AG04450 (cell line): ENCODE measurements around the gene RTP4. TPM values are rescaled to one million over a fixed set of nuclear protein-coding genes. Genes with fewer than 3 reads are reported as not detected.

Experiments
- CTCF ChIA-PET: fragments of 300-600, 350-600 bp; formaldehyde crosslinking; extraction: SDS; loops from one replicate; lab custom pipeline; 2022; ENCODE audit warnings: antibody characterized with exemption, inconsistent platforms; lab: Charles Lee
- POLR2A ChIA-PET: fragments of 350-600 bp; formaldehyde crosslinking; extraction: SDS; loops from one replicate; lab custom pipeline; 2021; ENCODE audit warnings: antibody characterized with exemption, inconsistent platforms; lab: Yijun Ruan, JAX
- DNase-seq: peaks from one replicate; pipeline ENCODE4 v3.0.0-alpha.2; 2011; ENCODE audit warnings: low read depth, low spot score
- H3K27ac ChIP-seq: one replicate; pipeline ENCODE4 v1.5.1; 2012; ENCODE audit warnings: low read depth, low read length, control low read depth
- H3K27me3 ChIP-seq: one replicate; pipeline ENCODE4 v1.6.0; 2012; ENCODE audit warnings: low read length; ENCODE audit not compliant: control insufficient read depth, insufficient read depth
- H3K4me3 ChIP-seq: 2 replicates; pipeline ENCODE4 v1.5.1; 2011; ENCODE audit warnings: mild to moderate bottlenecking, low read depth, low read length, control low read depth
- H3K9me3 ChIP-seq: 2 replicates; pipeline ENCODE4 v1.5.1; 2012; ENCODE audit warnings: low read length; ENCODE audit not compliant: control insufficient read depth, insufficient read depth
- CTCF ChIP-seq: IDR thresholded peaks from 2 replicates; pipeline ENCODE4 v1.5.1; 2011; ENCODE audit warnings: low read depth, low read length, control low read depth, inconsistent platforms
- polyA plus RNA-seq: library from polyadenylated mRNA; depleted of rRNA; stranded (reverse); fragments of >200 nt; gene quantifications from 2 replicates; pipeline ENCODE4 v1.2.3, GENCODE V29; 2011

Gene RTP4
- polyA plus RNA-seq, 1 experiment, result 0.05 TPM

DNA sequence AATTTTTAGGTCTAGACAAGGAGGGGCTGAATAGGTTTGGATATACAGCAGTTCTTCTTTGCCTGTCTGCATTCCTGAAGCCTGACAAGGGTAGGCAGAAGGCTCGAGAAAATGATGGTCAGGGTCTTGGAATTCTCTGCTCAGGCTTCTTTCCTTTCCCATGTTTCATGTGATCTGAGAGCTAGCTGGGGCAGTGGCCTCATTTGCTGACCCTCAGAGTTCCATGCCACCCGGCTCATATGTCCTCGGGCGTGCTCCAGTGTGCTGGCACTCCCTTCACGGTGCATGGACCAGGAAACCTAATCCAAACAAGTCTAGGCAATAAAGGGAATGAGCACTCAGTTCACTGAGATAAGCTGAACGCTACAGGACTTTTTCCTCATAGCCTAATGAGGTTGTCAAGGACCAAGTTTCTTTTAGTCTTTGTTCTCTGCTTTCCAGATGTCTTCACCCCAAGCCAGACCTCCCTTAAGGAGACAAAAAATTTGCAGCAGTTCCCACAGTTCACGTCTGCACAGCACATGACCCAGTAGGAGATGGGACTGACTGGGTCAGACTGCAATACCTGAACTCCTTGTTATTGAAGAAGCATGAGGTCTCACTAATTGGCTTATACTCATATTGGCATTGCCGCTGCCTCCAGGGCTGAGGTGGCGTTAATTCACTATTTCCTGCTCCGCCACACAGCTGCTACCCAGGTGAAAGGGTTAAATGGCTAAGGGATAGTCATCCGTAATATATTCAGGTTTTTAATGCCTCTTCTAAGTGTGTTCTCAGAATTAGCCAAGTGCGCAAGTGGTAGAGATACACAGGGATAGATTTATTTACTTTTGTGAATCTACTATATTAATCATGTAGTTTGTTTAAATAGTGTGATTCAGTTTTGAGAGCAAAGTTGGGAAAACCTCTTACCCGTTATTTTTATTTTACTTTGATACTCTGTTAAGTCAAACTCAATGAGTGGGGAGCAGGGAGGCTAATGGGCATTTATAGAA is 15.3 kb upstream of the RTP4 start:
- ChIA-PET CTCF (interaction anchor here (0.6 to 1.5 kb wide), 3 partner anchors 33 to 329 kb away, joined by 3 to 6 read pairs (median 4); no protein-coding TSS in a partner anchor), POLR2A (no interaction called here)
- TF ChIP-seq CTCF, result no peak
- DNase-seq, result no peak
- no peak overlapping the region for H3K4me3 ChIP-seq
- H3K27me3 ChIP-seq, result peaks cover 5% of the 10 kb centered on the region
- H3K9me3 ChIP-seq, result no peaks in the 10 kb centered on the region
- H3K27ac ChIP-seq, result no peak overlapping the region

- H3K4me3 ChIP-seq, result no peak overlapping the region
Observed at GRCh38 chr3:187358068-187358467, 10.1 kb upstream of the RTP4 start.

DNA sequence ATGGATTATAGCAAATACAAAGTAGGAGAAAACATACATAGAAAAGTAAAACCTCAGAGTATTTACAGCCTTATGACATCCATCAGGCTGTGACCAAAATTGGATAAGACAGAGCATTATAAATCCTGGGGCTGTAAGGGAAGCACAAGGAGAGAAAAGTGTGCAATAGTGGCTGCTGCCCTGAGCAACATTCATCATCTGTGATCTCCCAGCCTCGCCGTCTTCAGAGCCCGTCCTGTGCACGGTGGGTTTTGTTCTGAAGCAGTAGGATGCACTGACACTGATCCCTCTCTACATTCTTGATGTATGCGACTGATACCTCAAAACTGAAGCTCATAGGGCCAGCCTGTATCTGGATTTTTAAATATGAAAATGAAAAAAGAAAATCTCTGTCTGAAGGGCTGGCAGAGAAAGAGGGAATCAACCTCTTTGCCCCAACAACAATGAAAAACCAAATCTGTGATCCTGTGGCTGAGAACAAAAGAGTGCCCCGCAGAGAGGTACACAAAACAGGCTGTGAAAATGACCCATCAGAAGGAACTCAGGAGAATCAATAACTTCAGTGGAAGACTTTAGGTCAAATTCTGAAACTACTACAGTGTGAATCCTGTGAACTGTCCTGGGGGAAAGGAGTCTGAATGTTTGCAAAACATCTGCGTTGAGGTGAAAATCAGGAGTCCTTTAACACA is 8.2 kb upstream of the RTP4 start:
- no peaks in the 10 kb centered on the region for H3K9me3 ChIP-seq
- CTCF ChIA-PET, result interaction anchor here (1.0 to 2.7 kb wide), 2 partner anchors 41 to 320 kb away, joined by 3 to 11 read pairs; no protein-coding TSS in a partner anchor
- H3K27me3 ChIP-seq, result peaks cover 17% of the 10 kb centered on the region
- no peak for TF ChIP-seq CTCF
- POLR2A ChIA-PET, result no interaction called here
- no peak overlapping the region for H3K4me3 ChIP-seq
- no peak overlapping the region for H3K27ac ChIP-seq
- DNase-seq, result no peak

More at GRCh38 chr3:187358068-187358467, 10.1 kb upstream of the RTP4 start:
- CTCF ChIA-PET, result interaction anchor here (2.7 kb wide), 1 partner anchor 39 kb away, joined by 11 read pairs; no protein-coding TSS in a partner anchor
- no peak for DNase-seq
- Histone ChIP-seq H3K27me3 (peaks cover 16% of the 10 kb centered on the region), H3K9me3 (no peaks in the 10 kb centered on the region), H3K27ac (no peak overlapping the region)
- POLR2A ChIA-PET, result no interaction called here
- no peak for TF ChIP-seq CTCF

GRCh38 chr3:187360596-187360995 is 7.6 kb upstream of the RTP4 start:
- Histone ChIP-seq H3K9me3 (no peaks in the 10 kb centered on the region), H3K27ac (no peak overlapping the region), H3K27me3 (peaks cover 17% of the 10 kb centered on the region), H3K4me3 (no peak overlapping the region)
- POLR2A ChIA-PET, result no interaction called here
- DNase-seq, result no peak
- no peak for TF ChIP-seq CTCF
- CTCF ChIA-PET, result interaction anchor here (0.7 to 2.7 kb wide), 2 partner anchors 41 to 319 kb away, joined by 3 to 11 read pairs; no protein-coding TSS in a partner anchor
